NCI-H748 treated with DMSO at 0.1 percent for 48 hours (cell line): Measurements from ENCODE around the gene CMSS1.
A peak's percentile ranks its signal among the peaks of the same experiment; 100 is the strongest.

Source experiments
- DNase-seq: peaks from one replicate; lab custom pipeline; 2025; lab: John Stamatoyannopoulos, UW

The CMSS1 gene

DNA sequence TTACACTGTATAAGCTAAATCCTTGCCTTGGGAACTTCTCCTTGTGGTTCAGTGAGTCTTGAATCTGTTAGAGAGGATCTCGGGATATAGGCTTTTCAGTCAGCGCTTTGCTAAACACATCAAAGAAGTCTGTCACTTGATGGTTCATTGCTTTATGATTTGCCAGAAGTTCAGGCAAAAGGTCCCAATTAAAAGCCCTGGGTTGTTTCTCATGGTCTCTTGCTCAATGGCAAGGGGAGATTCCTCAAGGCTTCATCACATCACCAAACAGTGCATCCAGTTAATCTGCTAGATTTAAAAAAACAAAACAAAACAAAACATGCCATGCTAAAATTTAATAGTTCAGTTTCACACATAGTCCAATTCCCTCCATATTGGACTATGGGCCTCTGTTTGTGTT is 181.9 kb downstream of the CMSS1 start:
- no peak for DNase-seq

DNA sequence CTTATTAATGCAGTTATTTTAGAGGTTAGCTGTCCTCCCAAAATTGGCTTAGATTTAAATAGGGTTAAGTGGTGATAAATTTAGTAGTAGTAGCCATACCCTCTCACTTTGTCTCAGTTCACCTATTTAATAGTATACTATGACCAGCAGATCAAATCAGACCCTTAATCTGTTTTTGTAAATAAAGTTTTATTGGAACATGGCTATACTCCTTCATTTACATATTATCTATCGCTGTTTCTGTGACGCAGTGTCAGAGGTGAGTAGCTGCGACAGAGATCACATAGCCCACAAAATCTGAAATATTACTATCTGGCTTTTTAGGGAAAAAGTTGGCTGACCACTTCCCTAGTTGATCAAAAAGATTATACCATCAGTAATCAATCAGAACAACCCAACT is 183.4 kb downstream of the CMSS1 start:
- no peak for DNase-seq

DNA sequence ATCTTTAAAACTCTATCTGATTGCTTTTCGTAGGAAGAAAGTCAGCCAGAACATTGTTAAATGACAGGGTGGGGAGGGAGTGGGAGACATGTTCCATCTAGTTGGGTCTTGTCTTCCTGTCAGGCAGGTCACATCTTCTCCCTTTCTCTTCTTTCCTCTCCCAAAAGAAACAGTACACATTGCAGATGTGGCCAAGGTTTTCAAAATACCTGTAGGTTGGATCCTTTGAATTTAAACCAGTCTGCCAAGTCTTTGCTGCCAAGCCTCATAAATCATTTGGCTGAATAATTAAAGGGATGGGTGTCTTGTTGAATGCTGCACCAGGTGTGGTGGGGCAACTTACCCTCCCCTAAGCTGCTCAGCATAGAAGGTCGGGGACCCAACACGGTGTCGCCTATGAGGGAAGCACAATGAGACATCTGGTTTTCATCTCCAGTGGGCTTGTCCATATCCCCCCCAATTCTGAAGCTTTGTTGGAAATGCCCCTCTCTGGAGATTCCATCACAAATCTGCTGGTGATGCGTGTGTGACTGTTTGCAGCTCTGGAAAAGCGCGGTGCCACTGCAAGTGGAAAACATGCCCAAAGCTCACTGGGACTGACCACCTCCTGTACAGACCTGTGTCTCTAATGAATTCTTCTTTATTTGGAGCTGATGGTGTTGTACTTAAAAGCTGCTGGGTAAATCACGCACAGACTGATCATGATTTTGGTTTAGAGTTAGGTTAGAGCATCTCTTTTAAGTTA is 184.0 kb downstream of the CMSS1 start:
- no peak for DNase-seq

DNA sequence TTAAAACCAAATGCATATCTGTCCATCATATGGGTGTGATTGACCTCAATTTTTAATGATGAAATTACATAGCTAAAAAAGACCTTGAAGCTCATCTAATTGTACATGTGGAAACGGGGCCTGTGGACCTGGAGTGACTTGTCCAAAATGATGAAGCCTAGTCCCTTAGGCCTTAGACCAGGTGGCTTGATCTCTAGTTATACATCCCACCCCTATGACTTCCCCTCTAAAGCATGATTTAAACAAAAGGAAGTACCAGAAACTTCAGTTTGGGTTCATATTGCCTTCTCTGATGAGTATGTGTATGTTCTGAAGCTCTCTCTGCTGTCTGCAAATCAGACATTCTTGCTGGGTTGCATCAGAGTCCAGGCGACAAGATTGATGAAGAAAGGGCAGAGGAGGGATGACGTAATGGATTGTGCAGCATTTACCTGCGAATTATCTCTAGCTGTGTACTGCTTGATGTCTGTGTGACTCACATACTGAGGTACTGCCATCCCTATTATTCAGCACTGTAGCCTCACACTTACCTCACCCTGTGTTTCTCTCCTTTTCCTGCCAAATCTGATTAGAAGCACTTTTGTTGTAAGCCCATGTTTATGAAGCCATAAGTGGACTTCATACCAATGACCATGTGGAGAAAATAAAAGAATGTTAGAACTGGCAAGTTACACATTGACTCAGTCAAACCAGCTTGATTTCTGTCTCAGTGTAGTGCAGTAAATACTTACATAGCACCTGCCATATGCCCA is 185.1 kb downstream of the CMSS1 start:
- DNase-seq = no peak

DNA sequence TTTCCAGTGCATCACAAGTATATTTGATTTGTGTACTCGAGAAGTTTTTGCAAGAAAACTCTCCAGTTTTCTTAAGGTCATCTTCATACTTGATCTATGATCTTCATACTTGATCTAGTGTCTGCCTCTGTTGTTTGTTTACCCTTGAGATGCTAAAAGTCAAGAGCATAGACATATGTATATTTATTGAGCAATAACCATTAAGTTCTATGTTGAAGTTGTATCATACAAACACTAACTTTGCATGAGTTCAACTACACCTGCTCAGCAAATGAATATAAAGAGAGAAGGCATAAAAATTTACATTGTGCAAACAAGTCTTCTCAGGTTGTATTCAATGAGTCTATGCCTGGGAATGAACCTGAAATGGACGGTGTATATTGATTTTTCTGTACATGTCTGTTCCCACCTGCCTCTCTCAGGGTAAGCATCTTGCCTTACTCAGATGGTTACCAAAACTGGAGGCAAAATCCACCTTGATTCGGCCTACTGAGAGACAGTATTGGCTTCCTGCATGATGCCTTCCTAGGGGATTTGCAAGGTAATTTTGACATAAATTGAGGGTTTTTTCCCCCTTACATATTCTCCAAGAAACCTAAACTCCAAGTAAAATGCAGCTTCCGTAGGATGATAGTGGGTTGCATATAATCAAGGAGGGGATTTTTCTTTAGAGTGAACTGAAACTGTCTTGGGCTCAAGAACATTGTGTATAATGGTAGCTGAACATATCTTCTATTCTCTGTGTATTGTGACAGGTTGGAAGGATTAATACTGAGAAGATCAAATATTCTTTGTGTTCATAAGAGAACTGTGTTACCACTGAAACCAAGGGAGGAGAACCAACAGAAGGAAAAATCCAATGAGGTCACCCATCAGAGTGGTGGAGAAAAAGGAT is 186.2 kb downstream of the CMSS1 start:
- DNase-seq = no peak

DNA sequence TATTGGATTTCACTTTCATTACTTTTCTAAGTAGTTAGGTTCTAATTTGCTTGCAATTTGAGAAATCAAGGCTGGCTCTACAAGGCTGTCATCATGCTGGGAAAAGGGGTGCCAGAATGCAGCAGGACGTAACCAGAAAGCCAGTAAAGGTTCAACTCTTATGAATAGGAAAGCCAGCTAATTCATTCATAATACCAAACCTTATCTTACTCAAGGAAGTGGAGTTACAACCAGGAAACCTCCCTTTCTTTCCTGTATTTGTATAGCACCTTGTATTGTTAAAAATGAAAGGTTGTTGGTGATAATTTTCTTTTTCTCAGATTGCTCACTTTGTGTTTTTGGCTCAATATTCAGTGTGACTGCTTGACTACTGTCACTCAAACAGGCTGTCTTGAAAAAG is 187.3 kb downstream of the CMSS1 start:
- no peak for DNase-seq

DNA sequence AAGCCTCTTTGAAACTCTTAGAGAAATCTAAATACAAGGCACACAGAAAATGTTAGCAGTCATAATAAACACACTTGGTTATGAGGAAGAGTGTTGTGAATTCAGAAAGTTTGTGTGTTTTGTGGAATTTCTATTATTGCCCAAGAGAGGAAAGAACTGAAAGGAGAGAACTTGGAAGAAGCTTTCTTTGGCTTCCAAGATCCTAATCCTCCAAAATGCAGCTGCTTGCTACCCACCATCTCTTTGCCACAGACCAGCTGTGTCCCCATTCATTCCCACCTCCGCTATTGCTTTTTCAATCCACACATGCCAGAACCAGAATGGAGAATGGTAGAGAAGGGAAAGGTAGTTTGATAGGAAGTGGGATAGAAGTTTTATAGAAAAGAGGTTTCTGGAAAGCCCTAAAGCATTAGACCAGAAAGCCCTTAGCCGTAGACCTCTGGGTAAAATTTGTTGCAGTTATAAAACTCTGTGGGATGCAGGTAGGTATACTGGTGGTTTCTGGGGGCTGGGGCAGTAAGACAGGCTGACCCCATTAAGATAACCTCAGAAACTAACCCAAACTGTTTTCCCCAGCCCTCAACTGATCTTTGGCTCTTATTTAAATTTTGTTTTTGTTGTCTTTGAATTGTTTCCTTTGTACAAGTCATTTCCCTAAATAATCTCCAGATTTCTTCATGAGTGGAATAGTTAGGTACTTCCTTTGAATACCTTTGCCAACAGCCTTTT is 188.2 kb downstream of the CMSS1 start:
- DNase-seq = no peak

DNA sequence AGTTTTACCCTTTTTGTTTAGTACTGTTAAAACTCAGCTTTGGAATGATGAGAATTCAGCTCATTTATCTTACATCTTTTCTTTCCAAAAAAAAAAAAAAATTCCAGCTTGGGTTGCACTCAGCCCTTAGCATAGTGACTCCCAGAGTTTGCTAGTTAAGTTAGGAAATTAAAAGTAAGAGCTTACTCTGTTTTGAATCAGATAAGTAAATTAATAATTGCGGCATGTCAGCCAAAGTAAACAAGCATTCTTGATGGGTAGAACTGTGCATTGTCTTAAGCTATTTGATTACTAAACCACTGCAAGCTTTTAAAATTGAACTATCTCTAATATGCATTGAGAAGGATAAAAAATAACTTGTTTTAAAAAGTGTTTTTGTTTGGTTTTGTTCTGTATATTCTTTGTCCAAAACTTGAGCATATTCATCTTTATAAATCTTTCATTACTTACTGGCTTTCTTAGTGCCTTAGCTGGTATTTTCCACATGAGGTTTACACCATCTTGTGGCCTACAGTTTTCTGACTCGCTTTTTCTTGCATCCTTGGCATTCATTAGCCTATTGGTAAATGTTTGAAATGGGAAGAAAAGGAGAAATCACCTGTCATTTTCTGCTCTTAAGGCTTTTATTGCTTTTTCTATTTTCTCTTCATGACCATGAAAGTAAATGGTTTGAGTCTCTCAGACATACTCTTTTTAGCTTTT is 189.1 kb downstream of the CMSS1 start:
- no peak for DNase-seq

DNA sequence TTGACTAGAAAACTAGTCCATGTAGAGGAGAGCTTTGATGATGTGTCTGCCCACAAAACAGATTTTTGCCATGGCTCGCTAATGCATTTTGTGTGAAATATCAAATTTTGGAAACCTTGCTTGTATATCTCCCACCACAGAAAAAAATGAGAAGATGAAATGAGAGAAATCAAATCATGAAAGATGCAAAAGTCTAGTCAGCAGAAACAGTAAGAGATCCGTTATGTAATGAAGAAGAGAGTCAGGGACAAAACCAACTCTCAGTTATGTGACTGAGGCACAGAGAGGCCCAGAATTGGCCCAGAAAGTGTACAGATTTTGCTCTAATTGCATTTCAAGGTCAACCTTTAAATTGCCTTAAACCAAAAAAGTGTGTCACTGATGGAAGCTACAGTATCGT is 189.7 kb downstream of the CMSS1 start:
- DNase-seq = no peak

DNA sequence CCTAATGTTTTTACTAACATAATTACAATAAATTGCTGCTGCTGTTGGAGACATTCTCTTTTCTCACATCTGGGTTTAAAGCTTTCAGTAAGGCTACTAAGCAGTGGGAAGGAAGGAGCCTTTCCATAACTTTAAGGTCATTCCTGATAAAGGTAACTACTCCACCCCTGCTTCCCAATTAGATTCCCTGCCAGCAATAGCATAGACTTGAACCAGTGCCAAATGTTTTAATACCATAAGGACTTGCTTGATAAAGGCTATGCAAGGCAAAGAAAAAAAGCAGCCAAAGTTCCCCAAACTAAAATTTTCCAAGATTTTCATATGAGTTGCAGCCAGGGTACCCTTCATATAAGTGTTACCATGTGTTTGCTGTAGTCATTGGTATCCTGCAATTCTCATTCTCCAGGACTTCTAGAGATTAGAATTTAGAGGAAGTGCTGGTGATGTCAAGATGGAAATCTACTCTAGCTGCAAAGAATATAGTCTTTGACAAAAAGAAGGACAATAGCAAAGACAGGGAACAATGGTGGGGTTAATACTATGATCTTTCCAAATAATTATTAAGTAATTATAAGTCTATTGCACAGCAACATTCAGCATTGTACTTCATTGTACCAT is 190.5 kb downstream of the CMSS1 start:
- no peak for DNase-seq

DNA sequence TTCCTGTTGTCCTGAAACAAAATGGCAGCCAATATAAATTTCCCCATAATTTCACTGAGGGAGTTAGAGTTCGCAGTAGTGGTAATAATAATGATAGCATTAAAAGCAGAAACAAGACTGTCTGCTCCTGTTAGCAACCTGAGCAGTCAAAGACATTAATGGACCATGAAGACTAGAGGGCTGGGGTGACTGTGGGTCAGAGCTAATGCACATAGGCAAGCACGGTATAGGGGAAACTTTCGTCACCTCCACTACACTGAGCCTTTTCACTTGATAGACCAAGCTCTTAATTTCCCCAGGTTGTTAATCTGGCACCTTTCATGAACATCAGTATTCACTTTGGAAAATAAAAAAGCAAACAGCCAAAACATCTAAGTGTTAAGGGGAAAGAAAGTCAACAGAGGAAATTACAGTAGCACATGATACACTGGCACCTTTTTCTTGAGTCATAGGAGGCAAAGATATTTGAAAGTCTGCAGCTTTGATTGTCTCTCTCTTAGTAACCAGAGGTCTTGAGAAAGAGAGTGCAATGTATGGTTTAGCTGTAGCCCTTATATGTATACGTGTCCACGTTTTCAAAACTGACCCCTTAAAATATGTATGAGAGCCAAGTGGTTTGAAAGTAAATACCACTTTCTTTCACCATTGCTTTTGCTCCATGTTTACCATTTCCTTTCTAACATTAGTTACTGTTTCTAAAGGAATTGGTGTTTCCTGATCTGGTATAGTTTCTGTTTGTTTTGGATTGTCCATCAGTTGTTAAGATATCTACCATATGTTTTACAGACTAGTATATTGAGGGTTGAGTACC is 191.8 kb downstream of the CMSS1 start:
- no peak for DNase-seq

DNA sequence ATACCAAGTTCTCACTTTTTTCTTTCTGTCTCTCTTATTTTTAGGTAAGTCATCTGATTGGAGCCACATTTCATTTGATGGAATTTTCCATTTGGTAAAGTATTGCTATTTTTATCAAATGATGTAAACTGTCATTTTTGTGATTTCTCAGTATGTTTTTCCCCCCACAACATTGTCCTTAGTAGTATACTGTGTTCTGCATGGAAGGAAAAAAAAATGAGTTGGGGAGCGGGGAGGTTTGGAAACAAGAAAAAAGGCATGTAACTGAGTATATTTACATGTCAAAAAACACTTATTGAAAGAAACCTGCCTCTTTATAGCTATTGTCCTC is 192.4 kb downstream of the CMSS1 start:
- no peak for DNase-seq

DNA sequence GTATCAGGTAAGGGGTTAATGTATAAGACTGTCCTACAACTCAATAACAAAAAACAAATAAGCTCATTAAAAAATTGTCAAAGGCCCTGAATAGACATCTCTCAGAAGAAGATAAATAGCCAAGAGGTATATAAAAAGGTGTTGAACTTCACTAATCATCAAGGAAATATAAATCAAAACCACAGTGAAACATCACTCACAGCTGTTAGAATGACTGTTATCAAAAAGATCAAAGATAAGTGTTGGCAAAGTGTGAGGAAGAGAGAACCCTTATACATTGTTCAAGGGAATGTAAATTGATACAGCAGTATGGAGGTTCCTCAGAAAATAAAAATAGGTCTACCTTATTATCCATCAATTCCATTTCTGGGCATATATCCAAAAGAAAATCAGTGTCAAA is 201.1 kb downstream of the CMSS1 start:
- no peak for DNase-seq

DNA sequence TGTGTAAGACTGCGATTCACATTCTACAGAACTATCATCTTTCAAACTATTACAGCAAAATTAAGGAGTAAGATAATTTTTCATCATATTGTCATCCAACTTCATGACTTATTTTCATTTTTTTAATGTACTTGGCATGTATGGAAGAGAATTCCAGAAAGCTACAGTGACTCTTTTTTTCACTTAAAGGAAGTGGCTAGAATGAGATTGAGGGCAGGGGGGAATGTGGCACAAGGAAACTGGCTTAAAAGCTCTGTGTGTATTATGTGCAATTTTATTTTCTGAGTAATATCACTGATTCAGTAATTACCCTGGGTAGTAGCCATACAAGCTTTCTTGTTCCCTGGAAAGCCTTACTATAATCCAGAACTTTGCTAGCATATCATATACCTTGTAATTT is 202.1 kb downstream of the CMSS1 start:
- DNase-seq = no peak

DNA sequence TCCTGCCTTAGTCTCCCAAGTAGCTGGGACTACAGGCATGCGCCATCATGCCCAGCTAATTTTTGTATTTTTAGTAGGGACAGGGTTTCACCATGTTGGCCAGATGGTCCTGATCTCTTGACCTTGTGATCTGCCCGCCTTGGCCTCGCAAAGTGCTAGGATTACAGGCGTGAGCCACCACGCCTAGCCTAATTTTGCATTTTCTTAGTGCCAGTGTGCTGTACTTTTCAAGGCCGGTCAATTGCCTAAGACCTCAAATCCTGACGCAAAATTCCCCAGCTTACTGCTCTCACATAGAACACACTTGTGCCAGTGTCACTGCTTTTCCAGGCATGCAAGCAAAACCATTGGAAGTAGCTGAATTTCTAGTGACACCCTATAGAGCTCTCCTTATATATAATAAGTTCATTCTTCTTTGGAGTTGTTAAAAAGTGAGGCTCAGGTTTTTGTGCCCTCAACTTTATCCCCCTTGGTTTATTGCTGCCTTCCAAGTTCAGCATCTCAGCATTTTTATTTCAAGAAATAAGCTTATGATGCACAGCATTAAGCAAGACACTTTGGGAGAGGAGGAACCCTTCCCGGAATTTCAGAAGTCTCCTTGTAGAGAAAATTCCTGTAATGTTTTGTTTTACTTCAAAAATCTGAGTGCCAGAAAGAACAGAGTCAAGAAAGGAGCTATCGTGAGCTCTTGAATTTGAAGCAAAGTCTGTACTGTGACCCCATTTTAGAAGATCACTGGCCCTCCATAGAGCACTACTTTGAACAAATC is 203.4 kb downstream of the CMSS1 start:
- no peak for DNase-seq

DNA sequence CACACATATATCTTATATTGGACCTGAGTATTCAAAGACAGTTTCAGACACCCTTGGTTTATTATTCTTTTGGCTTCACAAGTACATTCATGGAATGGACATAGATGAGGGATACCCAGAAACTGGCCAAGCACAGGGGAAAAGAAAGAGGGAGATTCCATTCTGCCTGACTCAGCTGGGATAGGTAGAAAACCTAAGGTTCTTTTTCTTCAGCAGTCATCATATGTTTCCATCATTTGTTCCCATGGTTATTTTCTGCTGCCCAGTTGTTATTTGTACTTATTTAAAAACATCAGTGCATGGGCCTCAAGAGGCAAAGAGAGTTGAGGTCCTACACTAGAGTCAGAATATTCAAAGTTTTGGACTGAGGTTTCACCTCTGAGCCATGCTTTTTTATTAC is 204.8 kb downstream of the CMSS1 start:
- no peak for DNase-seq

DNA sequence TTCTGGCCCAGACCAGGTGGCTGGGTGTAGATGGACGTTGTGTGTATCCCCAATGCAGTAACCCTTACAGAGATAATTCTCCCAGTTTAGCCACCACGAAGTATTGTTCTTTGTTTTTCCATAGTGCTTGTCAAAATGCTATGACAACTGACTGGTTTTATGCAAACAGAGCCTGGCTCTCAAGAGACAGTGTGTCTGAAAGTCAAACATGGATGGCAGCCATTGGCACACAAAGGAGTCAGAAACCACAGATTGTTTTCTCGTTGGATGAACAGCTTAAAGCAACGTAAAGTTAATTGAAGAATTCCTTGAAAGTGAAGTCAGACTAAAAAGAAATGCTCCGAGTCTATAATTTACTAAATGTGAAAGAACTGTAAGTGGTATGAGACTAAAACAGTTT is 205.5 kb downstream of the CMSS1 start:
- peak; percentile 31 for DNase-seq

DNA sequence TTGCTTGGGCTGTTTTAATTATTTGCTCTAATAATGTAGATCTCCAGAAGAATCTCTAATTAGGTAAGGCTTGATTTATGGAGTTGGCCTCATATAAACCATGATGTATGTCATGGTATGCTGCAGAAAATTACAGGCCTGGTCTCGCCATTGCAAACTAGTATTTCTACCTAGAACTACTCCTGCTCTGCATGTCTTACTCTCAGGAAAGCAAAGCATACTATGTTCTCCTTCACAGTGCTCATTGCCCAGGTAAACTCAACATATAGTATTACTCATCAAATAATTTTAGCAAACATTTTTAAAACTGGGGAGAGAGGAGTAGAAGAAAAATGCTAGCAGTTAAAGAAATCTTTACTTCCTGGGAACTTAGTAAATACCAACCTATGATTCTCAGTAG is 205.9 kb downstream of the CMSS1 start:
- DNase-seq = no peak

DNA sequence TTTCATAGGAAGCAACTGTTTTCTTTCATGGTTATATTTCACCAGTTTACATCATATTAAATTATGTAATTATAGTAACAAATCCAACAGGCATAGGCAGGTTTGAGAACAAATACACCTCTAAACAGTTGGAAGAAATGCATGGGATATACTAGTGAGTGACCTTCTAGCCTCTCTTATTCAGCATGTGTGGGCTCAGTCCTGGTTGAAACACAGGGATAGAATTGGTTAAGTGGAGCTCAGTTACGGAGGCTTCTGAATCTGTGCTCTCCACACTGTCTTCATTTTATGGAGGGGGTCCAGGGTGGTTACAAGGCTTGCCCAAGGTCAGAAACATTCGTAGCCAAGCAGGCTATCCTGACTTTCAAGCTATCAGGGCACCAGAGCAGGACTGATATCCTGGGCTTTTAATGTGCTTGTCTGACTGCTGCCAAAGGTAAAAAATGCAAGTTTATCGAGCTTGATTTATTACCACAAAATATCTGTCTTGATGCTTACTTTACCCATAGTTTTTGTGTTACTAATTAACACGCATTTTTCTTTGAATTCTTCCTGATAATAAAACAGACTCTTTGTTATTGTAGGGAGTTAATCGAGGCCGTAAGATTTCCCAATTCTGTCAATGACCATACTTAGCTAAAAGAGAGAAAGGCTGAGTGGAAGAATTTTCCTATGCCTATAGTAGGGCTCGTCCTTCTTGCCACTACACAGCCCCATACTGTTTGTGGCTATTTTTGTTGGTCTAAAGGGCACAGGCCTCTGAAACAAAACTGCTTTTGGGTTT is 207.1 kb downstream of the CMSS1 start:
- no peak for DNase-seq
